H9 (cell line): Measurements from ENCODE around the gene ABCA13. TPM values are rescaled to one million over a fixed set of nuclear protein-coding genes. Genes with fewer than 3 reads are reported as not detected.

Source experiments
- DNase-seq: peaks from one replicate; pipeline ENCODE4 v3.0.0-alpha.2; 2017
- H2AFZ ChIP-seq: one replicate; pipeline ENCODE4 v1.6.1; 2013; ENCODE audit warnings: mild to moderate bottlenecking, low read length, control low read depth, moderate library complexity
- H2AK5ac ChIP-seq: 2 replicates; pipeline ENCODE4 v1.6.1; 2013; ENCODE audit warnings: low read length, control low read depth, mixed read lengths; ENCODE audit not compliant: insufficient read length
- H2BK120ac ChIP-seq: one replicate; pipeline ENCODE4 v1.6.1; 2013; ENCODE audit warnings: low read depth, mild to moderate bottlenecking, low read length, control low read depth, inconsistent platforms; ENCODE audit not compliant: poor library complexity, severe bottlenecking
- H2BK12ac ChIP-seq: 2 replicates; pipeline ENCODE4 v1.6.1; 2013; ENCODE audit warnings: low read length, control low read depth, mixed read lengths, low read depth; ENCODE audit not compliant: insufficient read length
- H2BK15ac ChIP-seq: 2 replicates; pipeline ENCODE4 v1.6.1; 2013; ENCODE audit warnings: low read depth, low read length, control low read depth
- H2BK20ac ChIP-seq: one replicate; pipeline ENCODE4 v1.6.1; 2013; ENCODE audit warnings: low read depth, mild to moderate bottlenecking, low read length, control low read depth, inconsistent platforms; ENCODE audit not compliant: poor library complexity, severe bottlenecking
- H2BK5ac ChIP-seq: 2 replicates; pipeline ENCODE4 v1.6.1; 2013; ENCODE audit warnings: low read length, control low read depth, mixed read lengths; ENCODE audit not compliant: insufficient read length
- H3K14ac ChIP-seq: 2 replicates; pipeline ENCODE4 v1.6.1; 2013; ENCODE audit warnings: low read length, control low read depth; ENCODE audit not compliant: insufficient read depth
- H3K18ac ChIP-seq: 2 replicates; pipeline ENCODE4 v1.6.1; 2013; ENCODE audit warnings: low read depth, mild to moderate bottlenecking, mixed read lengths, low read length, control low read depth; ENCODE audit not compliant: insufficient read length
- H3K23ac ChIP-seq: 2 replicates; pipeline ENCODE4 v1.6.1; 2013; ENCODE audit warnings: low read length, control low read depth, mixed read lengths, low read depth; ENCODE audit not compliant: insufficient read length
- H3K23me2 ChIP-seq: 2 replicates; pipeline ENCODE4 v1.6.1; 2013; ENCODE audit warnings: low read depth, mild to moderate bottlenecking, mixed read lengths, low read length, control low read depth; ENCODE audit not compliant: insufficient read length, poor library complexity, severe bottlenecking
- H3K27ac ChIP-seq: 2 replicates; pipeline ENCODE4 v1.5.1; 2013; ENCODE audit warnings: low read length, control low read depth, mixed read lengths, low read depth; ENCODE audit not compliant: insufficient read length
- H3K27me3 ChIP-seq: 2 replicates; pipeline ENCODE4 v1.6.1; 2013; ENCODE audit warnings: low read length, control low read depth, inconsistent platforms; ENCODE audit not compliant: insufficient read depth
- H3K4ac ChIP-seq: 2 replicates; pipeline ENCODE4 v1.6.1; 2013; ENCODE audit warnings: low read depth, mild to moderate bottlenecking, control low read depth, inconsistent platforms, low read length, moderate library complexity
- H3K4me1 ChIP-seq: 2 replicates; pipeline ENCODE4 v1.6.1; 2013; ENCODE audit warnings: low read length, control low read depth, inconsistent platforms; ENCODE audit not compliant: insufficient read depth
- H3K4me2 ChIP-seq: 2 replicates; pipeline ENCODE4 v1.6.1; 2013; ENCODE audit warnings: low read length, control low read depth, mixed read lengths; ENCODE audit not compliant: insufficient read length, insufficient read depth
- H3K56ac ChIP-seq: 2 replicates; pipeline ENCODE4 v1.6.1; 2013; ENCODE audit warnings: low read depth, mild to moderate bottlenecking, mixed read lengths, low read length, control low read depth; ENCODE audit not compliant: insufficient read length
- H3K79me1 ChIP-seq: 2 replicates; pipeline ENCODE4 v1.6.1; 2013; ENCODE audit warnings: low read depth, mild to moderate bottlenecking, moderate library complexity, low read length, control low read depth, inconsistent platforms; ENCODE audit not compliant: insufficient read depth, poor library complexity, severe bottlenecking
- H3K79me2 ChIP-seq: 2 replicates; pipeline ENCODE4 v1.6.1; 2013; ENCODE audit warnings: low read length, control low read depth, inconsistent platforms; ENCODE audit not compliant: insufficient read depth
- H3K9ac ChIP-seq: 2 replicates; pipeline ENCODE4 v1.6.1; 2013; ENCODE audit warnings: low read length, control low read depth, mixed read lengths; ENCODE audit not compliant: insufficient read length; ENCODE audit errors: extremely low read depth
- H3K9me3 ChIP-seq: one replicate; pipeline ENCODE4 v1.6.1; 2013; ENCODE audit warnings: low read depth, low read length, inconsistent platforms; ENCODE audit not compliant: control insufficient read depth
- H3T11ph ChIP-seq: one replicate; pipeline ENCODE4 v1.6.1; 2013; ENCODE audit warnings: mild to moderate bottlenecking, low read length, control low read depth, inconsistent platforms
- H4K20me1 ChIP-seq: one replicate; pipeline ENCODE4 v1.6.1; 2013; ENCODE audit not compliant: control insufficient read depth, insufficient read length, insufficient read depth
- H4K5ac ChIP-seq: 2 replicates; pipeline ENCODE4 v1.6.1; 2013; ENCODE audit warnings: low read depth, mild to moderate bottlenecking, mixed read lengths, low read length, control low read depth; ENCODE audit not compliant: insufficient read length
- H4K8ac ChIP-seq: replicated peaks from 2 replicates; pipeline ENCODE4 v1.6.1; 2013; ENCODE audit warnings: low read length, control low read depth, mixed read lengths, low read depth; ENCODE audit not compliant: insufficient read length
- H4K91ac ChIP-seq: 2 replicates; pipeline ENCODE4 v1.6.1; 2013; ENCODE audit warnings: low read depth, mild to moderate bottlenecking, moderate library complexity, mixed read lengths, low read length, control low read depth; ENCODE audit not compliant: insufficient read length
- H3K27ac Mint-ChIP-seq, 3 experiments: 2 replicates in 2 of 3; 3 replicates in 1 of 3; pipeline ENCODE4 v1.8.0; 2020 to 2021; ENCODE audit warnings: mixed read lengths in 3 of 3, mild to moderate bottlenecking in 1 of 3, moderate library complexity in 1 of 3
- H3K27me3 Mint-ChIP-seq: 2 replicates; pipeline ENCODE4 v1.8.0; 2021; ENCODE audit warnings: low read depth, mild to moderate bottlenecking, moderate library complexity, mixed read lengths
- H3K36me3 Mint-ChIP-seq, 3 experiments: 2 replicates in 2 of 3; 3 replicates in 1 of 3; pipeline ENCODE4 v1.8.0; 2020 to 2021; ENCODE audit warnings: low read depth in 3 of 3, mixed read lengths in 3 of 3; ENCODE audit not compliant: insufficient read depth in 1 of 3
- H3K4me1 Mint-ChIP-seq, 2 experiments: 2 replicates each; pipeline ENCODE4 v1.8.0; 2020; ENCODE audit warnings: mixed read lengths in 2 of 2
- H3K4me3 Mint-ChIP-seq, 2 experiments: 2 replicates in 1 of 2; 3 replicates in 1 of 2; pipeline ENCODE4 v1.8.0; 2020 to 2021; ENCODE audit warnings: mild to moderate bottlenecking in 2 of 2, mixed read lengths in 2 of 2, moderate library complexity in 1 of 2
- H3K9me3 Mint-ChIP-seq, 2 experiments: 2 replicates in 1 of 2; 3 replicates in 1 of 2; pipeline ENCODE4 v1.8.0; 2020; ENCODE audit warnings: mild to moderate bottlenecking in 2 of 2, mixed read lengths in 2 of 2, moderate library complexity in 1 of 2
- WGBS: extraction: QIAGEN DNeasy Blood & Tissue Kit; methylation state at CpG from one replicate; pipeline ENCODE4 v1.1.7; 2013; ENCODE audit warnings: missing lambda C conversion rate, low lambda C conversion rate, mixed read lengths; ENCODE audit not compliant: insufficient read length; ENCODE audit errors: extremely low coverage; 5-methylcytosine and 5-hydroxymethylcytosine counted together
- total RNA-seq: library from RNA; stranded (reverse); gene quantifications from 2 replicates; pipeline ENCODE4 v1.2.1, GENCODE V29; 2021
- TF ChIP-seq, protein P1 (sequence below): fragments of 200-600 bp; sonication (generic); conservative IDR thresholded peaks from 3 replicates; pipeline ENCODE4 v1.8.0; 2021; ENCODE audit warnings: antibody characterized with exemption, mild to moderate bottlenecking

Gene ABCA13
- total RNA-seq, 1 experiment from 2014 or later, result 0.11 TPM

DNA sequence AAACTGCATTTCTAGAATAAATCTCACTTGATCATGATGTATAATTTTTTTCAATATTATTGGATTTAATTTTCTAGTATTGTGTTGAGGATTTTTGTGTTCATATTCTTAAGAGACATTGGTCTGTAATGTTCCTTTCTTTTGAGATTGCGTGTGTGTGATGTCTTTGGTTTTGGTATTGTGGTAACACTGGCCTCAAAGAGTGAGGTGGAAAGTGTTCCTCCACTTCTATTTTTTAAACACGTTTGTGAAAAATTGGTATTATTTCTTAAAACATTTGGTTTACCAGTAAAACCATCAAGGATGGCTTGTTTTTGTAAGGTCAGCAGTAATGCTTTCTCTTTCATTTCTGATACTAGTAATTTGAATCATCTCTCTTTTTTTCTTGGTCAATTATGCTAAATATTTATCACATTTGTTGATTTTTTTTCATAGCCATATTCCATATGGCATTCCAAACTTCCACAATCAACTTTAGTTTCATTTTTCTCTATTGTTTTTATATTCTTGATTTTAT is 462.9 kb downstream of the ABCA13 start:
- H2BK20ac ChIP-seq, result no peak overlapping the region
- H3K23ac ChIP-seq, result no peak overlapping the region
- H2BK120ac ChIP-seq, result no peak overlapping the region
- H3K56ac ChIP-seq, result no peak overlapping the region
- H3K9ac ChIP-seq, result no peak overlapping the region
- H2BK5ac ChIP-seq, result no peak overlapping the region
- H3K36me3 Mint-ChIP-seq, result no peaks in the 10 kb centered on the region; a peak in 1 of 7 replicates
- H3K4ac ChIP-seq, result no peak overlapping the region
- H3K27ac Mint-ChIP-seq, result no peak overlapping the region
- no peak overlapping the region for H2BK12ac ChIP-seq
- no peaks in the 10 kb centered on the region for H3K79me1 ChIP-seq
- no CpG with 5 or more reads among the region's 2 CpGs for WGBS
- H3K27me3 Mint-ChIP-seq, result no peaks in the 10 kb centered on the region
- no peaks in the 10 kb centered on the region; a peak in 1 of 5 replicates for H3K9me3 Mint-ChIP-seq
- no peaks in the 10 kb centered on the region for H3K9me3 ChIP-seq
- no peak for DNase-seq
- TF ChIP-seq, protein P1, sequence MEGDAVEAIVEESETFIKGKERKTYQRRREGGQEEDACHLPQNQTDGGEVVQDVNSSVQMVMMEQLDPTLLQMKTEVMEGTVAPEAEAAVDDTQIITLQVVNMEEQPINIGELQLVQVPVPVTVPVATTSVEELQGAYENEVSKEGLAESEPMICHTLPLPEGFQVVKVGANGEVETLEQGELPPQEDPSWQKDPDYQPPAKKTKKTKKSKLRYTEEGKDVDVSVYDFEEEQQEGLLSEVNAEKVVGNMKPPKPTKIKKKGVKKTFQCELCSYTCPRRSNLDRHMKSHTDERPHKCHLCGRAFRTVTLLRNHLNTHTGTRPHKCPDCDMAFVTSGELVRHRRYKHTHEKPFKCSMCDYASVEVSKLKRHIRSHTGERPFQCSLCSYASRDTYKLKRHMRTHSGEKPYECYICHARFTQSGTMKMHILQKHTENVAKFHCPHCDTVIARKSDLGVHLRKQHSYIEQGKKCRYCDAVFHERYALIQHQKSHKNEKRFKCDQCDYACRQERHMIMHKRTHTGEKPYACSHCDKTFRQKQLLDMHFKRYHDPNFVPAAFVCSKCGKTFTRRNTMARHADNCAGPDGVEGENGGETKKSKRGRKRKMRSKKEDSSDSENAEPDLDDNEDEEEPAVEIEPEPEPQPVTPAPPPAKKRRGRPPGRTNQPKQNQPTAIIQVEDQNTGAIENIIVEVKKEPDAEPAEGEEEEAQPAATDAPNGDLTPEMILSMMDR, result no peak
- no peak overlapping the region for H3K4me3 Mint-ChIP-seq
- no peak overlapping the region for H3K4me2 ChIP-seq
- H3K23me2 ChIP-seq, result no peaks in the 10 kb centered on the region
- H3K27ac ChIP-seq, result no peak overlapping the region
- H4K20me1 ChIP-seq, result no peaks in the 10 kb centered on the region
- no peak overlapping the region for H4K91ac ChIP-seq
- no peak overlapping the region for H3K18ac ChIP-seq
- no peak overlapping the region for H2AK5ac ChIP-seq
- H3T11ph ChIP-seq, result no peak overlapping the region
- no peaks in the 10 kb centered on the region for H3K4me1 ChIP-seq
- peaks cover 12 to 15% of the 10 kb centered on the region in 2 experiments for H3K4me1 Mint-ChIP-seq
- H2BK15ac ChIP-seq, result no peak overlapping the region
- H4K5ac ChIP-seq, result no peak overlapping the region
- H2AFZ ChIP-seq, result no peak overlapping the region
- no peaks in the 10 kb centered on the region for H3K27me3 ChIP-seq
- H3K79me2 ChIP-seq, result no peaks in the 10 kb centered on the region
- H4K8ac ChIP-seq, result no peak overlapping the region
- H3K14ac ChIP-seq, result no peak overlapping the region
